HG02981 (cell line): ENCODE data around the gene YIF1A.
"Not testable (repeated sequence)": the region's sequence is repeated elsewhere in the genome, so short reads cannot be mapped to it uniquely, and the experiment has no call there.

Experiments used
- ATAC-seq: cut with Tn5 transposase; IDR thresholded peaks from one replicate; pipeline ENCODE4 v1.9.1; 2021; ENCODE audit warnings: mild to moderate bottlenecking, moderate library complexity; ENCODE audit not compliant: unreplicated experiment

Gene YIF1A

GRCh38 chr11:66326261-66327111 lies 37.5 kb upstream of the YIF1A start:
- ATAC-seq = no peak

DNA sequence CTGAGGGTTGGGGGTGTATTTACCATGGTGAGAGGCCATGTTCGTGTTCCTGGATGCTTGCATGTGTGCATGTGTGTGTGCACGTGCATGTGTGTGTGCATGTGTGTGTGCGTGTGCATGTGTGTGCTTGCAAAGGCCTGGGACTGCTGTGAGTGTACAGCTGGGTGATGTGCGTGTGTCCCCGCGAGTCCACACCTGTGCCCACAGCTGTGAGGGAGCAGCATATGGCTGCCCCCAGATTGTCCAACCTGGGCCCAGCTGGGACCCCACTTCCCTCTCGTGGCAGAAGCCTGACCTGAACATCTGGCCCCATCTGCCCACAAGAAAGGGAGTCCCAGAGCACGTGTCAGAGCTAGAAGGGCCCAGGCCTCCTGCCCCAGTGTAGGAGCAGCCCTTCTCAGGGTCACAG lies 36.3 kb upstream of the YIF1A start:
- ATAC-seq = no peak

DNA sequence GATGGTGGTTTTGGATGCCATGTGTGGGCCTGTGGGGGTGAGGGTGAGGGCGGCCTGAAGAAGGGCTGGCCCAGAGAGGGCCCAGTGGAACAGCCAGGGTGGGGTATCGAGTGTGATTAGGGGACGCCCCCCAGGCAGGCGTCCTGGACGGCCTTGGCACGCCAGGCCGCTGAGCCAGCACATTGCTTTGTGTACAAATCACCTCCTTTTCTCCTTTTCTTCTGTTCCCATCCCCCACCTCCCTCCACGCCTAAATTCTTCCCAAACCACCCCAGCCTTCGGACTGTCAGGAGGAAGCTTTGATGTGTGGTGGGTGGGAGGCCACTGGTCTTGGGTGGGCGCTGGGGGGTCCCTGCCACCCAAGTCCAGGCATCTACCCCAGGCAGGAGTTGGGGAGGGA lies 35.7 kb upstream of the YIF1A start:
- no peak for ATAC-seq

DNA sequence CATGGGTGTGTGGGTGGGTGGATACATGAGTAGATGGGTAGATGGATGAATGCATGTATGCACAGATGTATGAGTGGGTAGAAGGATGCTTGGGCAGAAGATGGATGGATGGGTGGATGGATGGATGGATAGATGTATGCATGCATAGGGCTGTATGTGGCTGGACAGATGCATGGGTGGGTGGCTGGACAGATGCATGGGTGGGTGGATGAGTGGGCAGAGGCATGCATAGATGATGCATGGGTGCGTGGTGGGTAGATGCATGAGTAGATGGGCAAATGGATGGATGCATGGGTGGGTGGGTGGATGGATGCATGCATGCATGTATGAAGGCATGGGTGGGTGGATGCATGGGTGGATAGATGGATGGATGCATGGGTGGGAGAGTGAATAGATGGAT lies 34.7 kb upstream of the YIF1A start:
- no peak for ATAC-seq

DNA sequence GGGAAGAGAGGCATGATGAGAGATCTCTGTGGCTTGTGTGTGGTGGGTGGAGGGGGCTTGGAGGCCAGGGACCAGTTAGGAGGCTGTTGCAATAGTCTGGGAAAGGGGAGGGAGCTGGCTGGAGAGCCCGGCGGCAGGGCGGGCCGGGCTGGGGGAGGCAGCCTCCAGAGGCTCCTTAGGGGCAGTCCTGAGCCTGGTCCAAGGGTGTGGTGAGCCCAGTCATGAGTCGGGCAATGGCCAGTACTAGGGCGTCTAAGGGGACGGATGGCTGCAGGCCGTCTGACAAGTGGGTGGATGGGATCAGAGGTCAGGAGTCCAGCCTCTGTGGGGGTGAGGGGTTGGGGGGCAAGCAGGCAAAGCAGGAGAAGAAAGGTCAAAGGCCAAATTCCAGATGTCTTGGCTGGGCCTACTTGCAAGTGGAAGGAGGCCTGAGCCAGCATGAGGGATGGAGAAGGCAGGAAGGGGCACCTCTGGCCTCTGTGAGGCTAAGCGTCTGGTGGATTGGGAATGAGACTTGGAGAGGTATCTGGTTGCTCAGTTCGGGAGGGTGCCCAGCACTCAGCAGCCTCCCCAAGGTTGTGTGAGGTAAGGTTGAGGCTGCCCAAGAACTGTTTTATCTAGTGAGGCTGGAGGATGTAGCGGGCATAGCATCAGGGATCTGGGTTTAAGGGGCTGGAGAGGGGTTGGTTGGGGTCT lies 33.9 kb upstream of the YIF1A start:
- ATAC-seq = no peak

- no peak for ATAC-seq
Measured at GRCh38 chr11:66321606-66322005, 32.7 kb upstream of the YIF1A start.

GRCh38 chr11:66320748-66321147 lies 31.8 kb upstream of the YIF1A start:
- ATAC-seq = not testable (repeated sequence)

GRCh38 chr11:66320289-66320688 lies 31.3 kb upstream of the YIF1A start:
- not testable (repeated sequence) for ATAC-seq

GRCh38 chr11:66318600-66318970 lies 29.6 kb upstream of the YIF1A start:
- no peak for ATAC-seq

DNA sequence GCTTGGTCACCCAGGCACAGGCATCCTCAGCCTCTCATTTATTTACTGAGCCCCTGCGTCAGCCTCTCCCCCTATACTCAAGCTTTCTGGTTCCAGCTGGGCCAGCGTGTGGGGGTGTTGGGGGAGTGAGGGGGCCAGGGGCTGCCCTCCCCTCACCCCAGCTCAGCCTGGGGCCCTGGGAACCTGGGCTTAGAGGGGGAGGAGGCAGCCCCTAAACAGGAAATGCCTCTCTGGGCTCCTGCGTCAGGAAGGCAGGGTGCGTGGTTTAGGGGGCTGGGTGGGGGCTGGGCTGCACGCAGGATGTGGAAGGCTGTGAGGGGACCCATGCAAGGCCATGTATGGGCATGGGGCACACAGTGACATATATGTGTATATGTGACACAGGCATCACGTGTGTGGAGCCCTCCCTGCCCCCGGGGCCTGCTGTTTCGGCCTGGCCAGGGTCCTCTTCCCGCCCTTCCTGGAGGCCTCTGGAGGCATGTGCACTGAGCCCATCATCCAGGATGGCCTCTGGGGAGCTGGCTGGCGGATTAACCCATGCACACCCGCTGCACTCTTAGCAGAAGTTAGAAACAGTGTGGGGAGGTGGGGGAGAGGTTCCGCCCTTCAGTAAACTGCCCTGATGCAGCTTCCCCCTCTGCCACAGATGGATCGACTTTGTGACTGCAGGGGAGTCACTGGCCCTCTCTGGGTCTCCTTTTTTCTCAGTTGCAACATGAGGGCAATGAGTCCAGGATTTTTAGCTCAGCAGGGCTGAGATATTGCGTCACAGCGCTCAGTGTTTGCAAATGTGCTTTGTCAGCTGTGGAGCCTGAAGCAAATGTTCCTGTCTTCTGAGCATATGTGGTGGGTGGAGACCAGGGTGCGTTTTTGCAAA lies 29.0 kb upstream of the YIF1A start:
- no peak for ATAC-seq

DNA sequence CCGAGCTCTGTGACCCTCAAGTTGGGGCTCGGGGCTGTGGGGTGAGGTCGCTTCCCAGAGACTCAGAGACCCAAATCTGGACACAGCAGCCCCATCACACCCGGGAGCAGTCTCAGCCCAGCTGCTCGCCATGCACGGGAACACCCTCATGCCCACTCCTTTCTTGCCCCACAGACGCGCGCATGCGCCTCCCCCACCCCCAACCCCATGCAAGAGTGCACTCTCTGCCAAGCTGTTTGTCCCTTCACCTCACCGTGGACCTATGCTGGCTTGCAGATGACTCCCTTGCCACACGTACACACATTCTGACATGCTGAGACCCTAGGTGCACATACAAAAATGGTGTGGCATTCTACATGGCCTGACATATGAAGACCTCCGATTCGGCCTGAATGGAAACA lies 28.4 kb upstream of the YIF1A start:
- ATAC-seq = no peak

GRCh38 chr11:66316849-66317251 lies 27.9 kb upstream of the YIF1A start, which contains the start of gene CD248:
TSS of gene CD248 (minus strand) at chr11:66317044. CDS start at chr11:66317027, 17 bp downstream.
- ATAC-seq = no peak

- ATAC-seq = no peak
Measured at GRCh38 chr11:66315921-66316811, 27.2 kb upstream of the YIF1A start.

GRCh38 chr11:66315498-66315885 lies 26.5 kb upstream of the YIF1A start:
- no peak for ATAC-seq

- no peak for ATAC-seq
Measured at GRCh38 chr11:66314561-66315497, 25.9 kb upstream of the YIF1A start.

- ATAC-seq = no peak
Measured at GRCh38 chr11:66314186-66314501, 25.2 kb upstream of the YIF1A start.

DNA sequence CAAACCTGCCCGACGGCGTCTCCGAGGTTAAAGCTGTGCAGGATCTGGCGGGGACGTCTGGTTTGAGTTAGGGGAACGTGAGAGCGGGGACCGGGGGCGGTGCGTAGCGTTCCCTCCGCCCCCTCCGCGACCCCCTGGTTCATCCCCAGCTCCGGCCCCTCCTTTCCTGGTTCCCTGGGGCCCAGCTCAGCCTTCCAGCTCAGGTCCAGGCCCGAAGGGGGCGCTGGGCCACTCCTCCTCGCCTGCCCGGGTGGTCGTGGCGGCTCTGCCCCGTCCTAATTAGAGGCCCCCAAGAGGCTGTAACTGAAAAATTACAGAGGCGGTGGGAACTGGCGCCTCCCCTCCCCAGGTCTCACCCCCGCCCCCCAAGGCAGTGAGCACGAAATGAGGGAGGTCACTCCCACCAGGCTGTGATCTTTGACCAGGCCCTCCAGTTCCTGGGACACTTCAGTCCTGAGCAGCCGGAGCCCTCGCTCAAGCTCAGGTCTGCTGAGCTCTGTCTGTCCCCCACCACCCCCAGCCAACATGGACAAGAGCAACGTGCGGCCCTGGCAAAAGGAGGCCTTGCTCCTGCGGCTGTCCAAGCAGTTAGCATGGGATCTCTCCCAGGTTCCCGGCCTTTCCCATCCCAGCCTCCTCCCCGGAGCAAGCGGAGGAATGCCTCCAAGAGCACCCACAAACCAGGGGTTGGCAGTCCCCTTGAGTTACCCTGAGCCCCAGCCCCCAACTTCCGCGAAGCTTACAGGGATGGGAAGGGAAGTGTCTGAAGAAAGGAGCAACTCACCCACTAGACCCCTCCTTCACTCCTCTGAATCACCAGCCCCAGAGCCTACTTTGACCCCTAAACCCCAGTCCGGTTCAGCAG lies 24.6 kb upstream of the YIF1A start:
- no peak for ATAC-seq

DNA sequence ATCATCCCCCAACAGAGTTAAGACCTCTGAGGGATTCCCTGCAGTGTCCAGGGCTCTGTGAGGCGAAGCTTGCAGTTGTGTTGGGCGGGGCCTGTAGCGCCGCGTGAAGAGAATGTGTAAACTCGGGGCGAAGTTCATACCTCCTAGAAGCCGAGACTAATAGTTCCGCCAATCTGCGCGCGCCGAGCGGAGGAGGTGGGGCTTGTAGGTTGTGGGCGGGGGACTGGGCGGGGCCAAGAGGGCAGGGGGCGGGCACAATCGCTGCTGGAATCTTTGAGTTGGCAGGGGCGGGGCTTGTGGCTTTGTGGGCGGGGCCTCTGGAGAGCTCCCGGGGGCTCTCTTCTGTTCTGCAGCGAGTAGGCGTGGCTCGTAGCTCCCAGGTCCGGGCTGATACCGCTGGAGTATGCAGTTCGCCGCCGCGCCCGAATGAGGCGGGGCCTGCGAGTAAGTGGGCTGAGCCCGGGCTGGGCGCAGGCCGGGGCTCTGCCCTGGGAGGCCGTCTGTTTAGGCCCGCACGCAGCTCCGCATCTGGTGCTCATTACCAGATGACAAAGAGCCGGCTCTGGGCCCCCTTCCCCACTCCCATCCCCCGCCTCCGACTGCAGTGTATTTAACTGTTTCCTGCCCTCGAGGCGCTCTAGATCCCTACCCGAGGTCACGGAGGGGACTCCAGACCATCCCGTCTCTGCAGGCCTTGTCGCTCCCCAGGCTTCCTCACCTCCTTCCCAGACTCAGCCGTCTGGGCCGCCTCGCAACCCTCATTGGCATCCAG lies 23.8 kb upstream of the YIF1A start:
- ATAC-seq = peak; percentile 57
